Right cardiac atrium (tissue), 5 donors: ENCODE data around the gene INO80. TPM values are rescaled to one million over a fixed set of nuclear protein-coding genes. Genes with fewer than 3 reads are reported as not detected.

Source experiments
- ATAC-seq, 2 donors: fragments of 200-7000 bp; cut with Tn5 transposase; one replicate each; pipeline versions ENCODE4 v1.8.0 to v1.9.1; 2020; ENCODE audit warnings: moderate library complexity in 2 of 2, mild to moderate bottlenecking in 1 of 2
- DNase-seq, 3 donors: peaks; one replicate each; pipeline ENCODE4 v3.0.0-alpha.2; 2020
- H3K27ac ChIP-seq: one replicate; pipeline ENCODE4 v1.5.1; 2013; ENCODE audit warnings: mild to moderate bottlenecking, low read length, control low read depth, moderate library complexity
- H3K27me3 ChIP-seq: one replicate; pipeline ENCODE4 v1.6.1; 2013; ENCODE audit not compliant: control insufficient read depth, insufficient read depth
- H3K4me1 ChIP-seq: one replicate; pipeline ENCODE4 v1.6.1; 2013; ENCODE audit warnings: low read length; ENCODE audit not compliant: control insufficient read depth, insufficient read depth
- H3K4me3 ChIP-seq: one replicate; pipeline ENCODE4 v1.5.1; 2013; ENCODE audit warnings: low read length, control low read depth
- H3K9me3 ChIP-seq: one replicate; pipeline ENCODE4 v1.6.1; 2013; ENCODE audit warnings: low read length; ENCODE audit not compliant: control insufficient read depth
- WGBS: extraction: QIAGEN DNeasy Blood & Tissue Kit; methylation state at CpG from one replicate; pipeline ENCODE4 v1.1.7; 2013; 5-methylcytosine and 5-hydroxymethylcytosine counted together
- intact Hi-C, 4 donors: fragments of 100-400 bp; cut with DNase I; formaldehyde crosslinking; loops; one replicate each; pipeline versions ENCODE4 v1.11.0 to v1.14.0; 2022 to 2023
- polyA plus RNA-seq: library from polyadenylated mRNA; stranded (reverse); fragments of 200-250 nt; gene quantifications from one replicate; pipeline ENCODE4 v1.2.3, GENCODE V29; 2013
- total RNA-seq, 4 donors: library from RNA; stranded (reverse); fragmentation: NEBNext Ultra II Directional; extraction: Animal tissue kit (Norgen Biotek cat#: 25700); gene quantifications; one replicate each; pipeline ENCODE4 v1.2.1, GENCODE V29; 2021
- donor health status: healthy with polysubstance abuse.
- donor health status: DM: no; HTN: yes; CAD: no.
- donor health status: DM: no; HTN: no; CAD: no.
- donor health status: DM: no; HTN: yes; CAD: no; lungs with severe emphysema.
- donor health status: DM: yes; HTN: yes; CAD: no.

INO80 gene
- total and polyA plus RNA-seq, 5 donors: 5.8 to 14.9 (median 12.1) TPM

DNA sequence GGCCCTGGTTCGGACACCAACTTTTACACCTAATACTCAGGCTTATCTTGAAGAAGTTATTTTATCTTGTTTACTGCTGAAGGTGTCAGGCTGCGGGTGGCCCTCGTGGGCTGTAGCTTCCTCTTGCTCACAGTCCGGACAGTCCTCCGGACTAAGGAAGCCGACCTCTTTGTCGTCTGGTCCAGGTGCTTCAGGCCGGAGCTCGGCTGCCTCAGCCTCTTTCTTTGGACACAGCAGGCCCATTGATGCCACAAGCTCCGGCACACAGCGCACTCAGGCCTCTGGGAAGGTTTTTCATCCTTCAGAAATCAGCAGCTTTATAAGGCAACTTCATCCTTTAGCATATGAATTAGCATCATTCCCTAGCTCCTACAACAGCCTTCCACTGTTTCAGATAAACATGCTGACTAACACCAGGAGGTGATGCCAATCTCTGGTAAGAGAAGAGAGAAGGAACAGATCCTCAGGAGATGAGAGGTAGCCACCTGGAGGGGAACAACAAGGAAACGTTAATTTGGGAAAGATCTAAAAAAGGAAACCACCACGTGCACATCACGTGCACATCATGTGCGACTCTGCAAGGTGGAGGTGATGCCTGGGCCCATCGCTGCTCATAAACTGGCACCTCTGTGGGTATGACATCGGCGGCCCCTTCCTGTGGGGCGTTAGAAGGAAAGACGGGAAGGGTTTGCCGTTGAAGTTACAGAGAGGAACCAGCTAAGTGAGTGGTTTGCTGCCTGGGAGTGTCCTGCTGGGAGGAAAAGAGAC, 167.2 kb downstream of the INO80 start:
- H3K27ac ChIP-seq: no peak overlapping the region
- 61% methylated on average over 21 of the region's 21 CpGs for WGBS

GRCh38 chr15:40944510-40945296, 171.4 kb downstream of the INO80 start:
- peak in 1 of 3 donors; percentile 17 for DNase-seq
- H3K4me3 ChIP-seq: no peak overlapping the region
- intact Hi-C loops: loop anchor here in 2 of 4 donors (5.0 to 10.0 kb wide), 2 partner anchors 37 to 70 kb away; no protein-coding TSS in a partner anchor
- peaks cover 5% of the 10 kb centered on the region for H3K4me1 ChIP-seq
- H3K9me3 ChIP-seq: no peaks in the 10 kb centered on the region
- H3K27ac ChIP-seq: no peak overlapping the region
- WGBS: 93% methylated on average over 11 of the region's 11 CpGs
- ATAC-seq: no peak
- no peaks in the 10 kb centered on the region for H3K27me3 ChIP-seq

More for the DNA sequence above, 167.2 kb downstream of the INO80 start:
- intact Hi-C loops: loop anchor here in 1 of 4 donors (10.0 kb wide), 1 partner anchor 66 kb away; no protein-coding TSS in a partner anchor
- Histone ChIP-seq H3K4me1 (no peaks in the 10 kb centered on the region), H3K4me3 (no peak overlapping the region), H3K9me3 (no peaks in the 10 kb centered on the region), H3K27me3 (no peaks in the 10 kb centered on the region)
- DNase-seq (no peak), ATAC-seq (no peak)

GRCh38 chr15:40943764-40944365, 172.2 kb downstream of the INO80 start:
- intact Hi-C loops: loop anchor here in 2 of 4 donors (5.0 to 10.0 kb wide), 2 partner anchors 37 to 71 kb away; no protein-coding TSS in a partner anchor
- WGBS: 96% methylated on average over 9 of the region's 9 CpGs
- H3K4me1 ChIP-seq: peaks cover 5% of the 10 kb centered on the region
- H3K4me3 ChIP-seq: no peak overlapping the region
- DNase-seq (peak in 1 of 3 donors; percentile 43), ATAC-seq (no peak)
- no peak overlapping the region for H3K27ac ChIP-seq
- H3K27me3 ChIP-seq: no peaks in the 10 kb centered on the region
- H3K9me3 ChIP-seq: no peaks in the 10 kb centered on the region

GRCh38 chr15:40942878-40943277, 173.2 kb downstream of the INO80 start:
- ATAC-seq (no peak), DNase-seq (peak in 1 of 3 donors; percentile 37)
- WGBS: 75% methylated on average over 12 of the region's 12 CpGs
- Histone ChIP-seq H3K4me3 (no peak overlapping the region), H3K4me1 (peaks cover 7% of the 10 kb centered on the region), H3K9me3 (no peaks in the 10 kb centered on the region), H3K27ac (no peak overlapping the region), H3K27me3 (no peaks in the 10 kb centered on the region)
- intact Hi-C loops: loop anchor here in 2 of 4 donors (5.0 to 10.0 kb wide), 2 partner anchors 36 to 72 kb away; no protein-coding TSS in a partner anchor

DNA sequence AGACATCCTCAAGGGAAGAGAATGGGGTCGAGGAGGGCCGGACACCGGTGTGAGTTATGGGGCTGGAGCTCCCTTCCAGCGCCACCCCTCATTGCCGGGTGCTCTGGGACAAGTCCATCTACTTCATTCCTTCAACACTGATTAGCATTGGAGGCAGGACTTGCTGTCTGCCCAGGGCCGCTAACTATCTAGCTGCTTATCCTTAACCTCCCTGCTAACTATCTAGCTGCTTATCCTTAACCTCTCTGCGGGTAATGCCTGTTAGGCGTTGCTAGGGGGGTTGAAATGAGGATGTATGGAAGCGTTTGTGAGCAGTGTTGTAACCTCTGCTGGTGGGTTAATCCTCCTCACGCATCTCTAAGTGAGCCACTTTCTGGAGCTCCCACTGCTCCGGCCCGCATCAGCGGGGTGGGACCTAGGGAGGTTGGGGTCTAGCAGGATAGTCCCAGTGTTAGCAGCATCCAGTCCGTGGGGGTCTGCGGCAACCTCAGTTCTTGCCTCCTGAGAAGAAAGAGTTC, 173.7 kb downstream of the INO80 start:
- H3K4me1 ChIP-seq: peaks cover 7% of the 10 kb centered on the region

DNA sequence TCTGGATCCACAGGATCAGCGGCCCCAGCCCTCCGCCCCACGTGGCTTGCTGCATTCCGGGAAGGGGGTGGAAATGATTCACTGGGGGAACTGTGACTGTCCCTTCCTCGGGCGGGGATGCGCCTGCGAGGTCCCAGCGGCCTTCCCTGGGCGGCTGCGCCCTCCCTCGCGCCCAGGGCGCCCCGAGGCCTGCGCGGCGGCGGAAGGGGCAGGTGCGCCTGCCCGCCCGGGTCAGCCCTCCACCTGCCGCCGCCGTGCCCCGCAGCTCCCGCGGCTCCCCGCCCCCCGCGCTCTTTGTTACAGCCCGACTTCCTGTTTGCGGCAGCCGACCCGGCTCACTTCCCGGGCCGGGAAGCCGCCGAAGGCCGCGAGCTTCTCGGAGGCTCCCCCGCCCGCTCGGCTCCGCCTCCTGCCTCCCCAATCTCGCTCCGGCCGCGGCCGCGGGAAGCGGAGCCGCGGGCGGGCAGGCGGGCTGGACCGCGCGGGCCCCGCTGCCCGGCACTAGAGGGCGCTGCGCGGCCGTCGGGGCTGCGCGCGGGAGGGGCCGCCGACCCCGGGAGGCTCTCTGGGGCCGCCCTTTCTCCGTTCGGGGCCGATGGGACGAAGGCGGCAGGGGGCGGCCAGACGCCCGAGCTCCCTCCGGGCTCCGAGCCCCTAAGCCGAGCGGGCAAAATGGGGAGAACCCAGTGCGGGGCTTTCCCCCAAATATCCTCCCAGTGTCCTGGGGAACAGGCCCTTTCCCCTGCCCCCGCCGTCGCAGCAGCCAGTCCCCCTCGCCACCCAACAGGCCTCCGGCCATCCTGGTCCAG, 174.3 kb downstream of the INO80 start:
- peak; percentile 78 for ATAC-seq
- intact Hi-C loops: loop anchor here in 2 of 4 donors (2.0 to 10.0 kb wide), 3 partner anchors 34 to 73 kb away; no protein-coding TSS in a partner anchor
- DNase-seq: peak; percentile 82 to 92 (median 92)
- WGBS: under 1% methylated on average over 91 of the region's 92 CpGs
- no peaks in the 10 kb centered on the region for H3K9me3 ChIP-seq
- peaks cover 7% of the 10 kb centered on the region for H3K4me1 ChIP-seq
- H3K27ac ChIP-seq: peak overlapping the region; percentile 81
- H3K27me3 ChIP-seq: no peaks in the 10 kb centered on the region
- peak overlapping the region; percentile 70 for H3K4me3 ChIP-seq

More for the DNA sequence above, 173.7 kb downstream of the INO80 start:
- Histone ChIP-seq H3K4me3 (peak overlapping the region; percentile 70), H3K27me3 (no peaks in the 10 kb centered on the region), H3K27ac (peak overlapping the region; percentile 81), H3K9me3 (no peaks in the 10 kb centered on the region)
- intact Hi-C loops: loop anchor here in 2 of 4 donors (5.0 to 10.0 kb wide), 2 partner anchors 35 to 72 kb away; no protein-coding TSS in a partner anchor
- 31% methylated on average over 15 of the region's 15 CpGs for WGBS
- DNase-seq: peak in 1 of 3 donors; percentile 46
- no peak for ATAC-seq

DNA sequence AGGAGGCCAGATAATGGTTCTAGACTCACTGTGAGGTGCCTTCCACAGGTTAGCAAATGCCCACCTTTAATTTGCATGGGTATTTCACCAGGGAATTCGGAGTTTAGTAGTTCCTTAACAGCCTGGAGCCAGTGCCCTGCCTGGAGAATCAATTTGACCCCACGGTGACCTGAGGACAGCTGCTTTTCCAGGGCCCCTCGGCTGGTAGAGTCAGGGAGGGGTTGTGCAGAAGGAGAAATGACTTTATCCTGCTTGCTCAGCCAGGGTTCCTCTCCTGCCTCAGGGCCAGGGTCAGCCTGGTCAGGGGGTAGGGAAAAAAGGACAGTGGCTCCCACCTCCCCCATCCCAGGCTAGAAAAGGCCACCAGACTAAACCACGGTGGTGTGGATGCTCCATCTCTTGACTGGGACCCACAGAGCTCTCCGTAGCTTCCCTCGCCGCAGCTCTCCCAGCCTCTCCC, 175.0 kb downstream of the INO80 start:
- Histone ChIP-seq H3K27ac (peak overlapping the region; percentile 39), H3K4me1 (peaks cover 7% of the 10 kb centered on the region), H3K27me3 (no peaks in the 10 kb centered on the region), H3K4me3 (peak overlapping the region; percentile 70), H3K9me3 (no peaks in the 10 kb centered on the region)
- WGBS: 21% methylated on average over 7 of the region's 7 CpGs
- intact Hi-C loops: loop anchor here in 2 of 4 donors (2.0 to 10.0 kb wide), 3 partner anchors 34 to 74 kb away; no protein-coding TSS in a partner anchor
- ATAC-seq: peak in 1 of 2 donors; percentile 10
- no peak for DNase-seq

DNA sequence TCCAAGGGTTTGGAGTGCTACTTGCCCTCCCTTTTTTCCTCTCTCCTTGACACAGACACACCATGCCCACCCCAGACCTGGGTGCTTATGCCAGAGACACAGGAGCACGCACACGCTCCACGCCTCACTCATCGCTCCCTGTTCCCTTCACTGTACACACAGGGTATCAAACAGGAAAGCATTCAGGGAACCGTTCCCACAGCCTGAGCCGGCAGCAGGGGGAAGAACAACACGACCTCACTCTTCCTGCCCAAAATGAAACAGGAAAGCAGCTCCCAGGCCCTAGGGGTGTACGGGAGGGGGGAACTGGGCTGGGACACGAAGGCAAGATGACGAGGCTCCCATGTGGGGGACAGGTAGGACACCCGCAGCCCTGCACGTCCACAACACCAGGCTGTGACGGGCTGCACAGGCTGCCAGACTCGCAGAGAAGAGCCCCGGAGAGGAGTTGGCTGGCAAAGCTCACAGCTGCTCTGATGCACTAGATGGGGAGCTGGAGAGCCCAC, 175.7 kb downstream of the INO80 start:
- no peaks in the 10 kb centered on the region for H3K9me3 ChIP-seq
- H3K4me1 ChIP-seq: peaks cover 7% of the 10 kb centered on the region
- DNase-seq: peak; percentile 52 to 75 (median 74)
- H3K27me3 ChIP-seq: no peaks in the 10 kb centered on the region
- intact Hi-C loops: loop anchor here in 2 of 4 donors (2.0 to 10.0 kb wide), 3 partner anchors 33 to 74 kb away; no protein-coding TSS in a partner anchor
- peak overlapping the region; percentile 39 for H3K27ac ChIP-seq
- H3K4me3 ChIP-seq: no peak overlapping the region
- 30% methylated on average over 15 of the region's 15 CpGs for WGBS
- ATAC-seq: peak; percentile 11 to 63

GRCh38 chr15:40938536-40938870, 177.6 kb downstream of the INO80 start:
- H3K4me1 ChIP-seq: peaks cover 7% of the 10 kb centered on the region
- DNase-seq: peak in 1 of 3 donors; percentile 63
- 85% methylated on average over 6 of the region's 6 CpGs for WGBS

More at GRCh38 chr15:40938536-40938870, 177.6 kb downstream of the INO80 start:
- Histone ChIP-seq H3K27me3 (no peaks in the 10 kb centered on the region), H3K9me3 (no peaks in the 10 kb centered on the region), H3K27ac (peak overlapping the region; percentile 14), H3K4me3 (no peak overlapping the region)
- intact Hi-C loops: no loop called here
- no peak for ATAC-seq
